Measurements from ENCODE around the gene SCAMP5. TPM values are rescaled to one million over a fixed set of nuclear protein-coding genes. Genes with fewer than 3 reads are reported as not detected.

Gene SCAMP5
- total and polyA plus RNA-seq, 2 of the 4 experiments (the other 2 are of a cell fraction) = 0.36 to 1.6 TPM

- peaks cover 8% of the 10 kb centered on the region; the same call in 1 of the 2 replicates for H3K4me1 ChIP-seq (ENCODE audit: control insufficient read depth, insufficient read depth, low read length)
- POLR2A ChIA-PET (ENCODE audit: unreplicated experiment) = no interaction called here
- H3K23ac ChIP-seq (ENCODE audit: low read depth, low read length) = no peak overlapping the region
- 19% methylated on average over 41 of the region's 88 CpGs; no CpG with 5 or more reads in 1 of the 2 experiments for WGBS, 2 experiments (ENCODE audit: extremely low coverage in 2 of 2, insufficient read length in 1 of 2)
- no peak overlapping the region for H3K14ac ChIP-seq (replicated peaks; ENCODE audit: low read depth, low read length)
- H2BK5ac ChIP-seq (ENCODE audit: low read depth, low read length, poor library complexity, severe bottlenecking) = no peak overlapping the region
- in situ Hi-C loops (cut with MboI; ENCODE audit: low sequenced_read_pairs) (no loop called here), dilution Hi-C loops (cut with HindIII; ENCODE audit: low sequenced_read_pairs, unreplicated experiment) (no loop called here), intact Hi-C loops (cut with micrococcal nuclease) (loop anchor here (2.0 to 10.0 kb wide), 2 partner anchors 249 to 581 kb away; no protein-coding TSS in a partner anchor)
- peak overlapping the region; percentile 36; the same call in 1 of the 2 replicates for H2AK5ac ChIP-seq (ENCODE audit: low read depth, low read length)
- no peak overlapping the region for H3K9ac ChIP-seq (ENCODE audit: low read depth, low read length)
- H4K91ac ChIP-seq (ENCODE audit: insufficient read depth, low read depth, low read length) = no peak overlapping the region
- H3K9me1 ChIP-seq (ENCODE audit: insufficient read depth, low read length) = no peaks in the 10 kb centered on the region
- H3K36me3 ChIP-seq (ENCODE audit: control insufficient read depth, insufficient read depth, low read length) = no peaks in the 10 kb centered on the region
- no peak overlapping the region for H3K18ac ChIP-seq (ENCODE audit: low read depth, low read length)
- peak overlapping the region; percentile 17 for H3K4me2 ChIP-seq (ENCODE audit: low read depth, low read length)
- H3K9me3 ChIP-seq (ENCODE audit: control insufficient read depth, insufficient read depth, low read length) = no peaks in the 10 kb centered on the region
- BruUV-seq (replicated peaks) = no TSS peak
- no peak overlapping the region for H4K5ac ChIP-seq (ENCODE audit: low read depth, low read length)
- H2AFZ ChIP-seq (replicated peaks; ENCODE audit: low read length, poor library complexity) = peak overlapping the region; percentile 92
- no peaks in the 10 kb centered on the region; the same call in 1 of the 2 replicates for H4K20me1 ChIP-seq (ENCODE audit: insufficient read depth, low read length)
- H3K27me3 ChIP-seq (ENCODE audit: control insufficient read depth, insufficient read depth, low read length) = peaks cover 41% of the 10 kb centered on the region
- TF ChIP-seq CHD1 (IDR thresholded peaks at IDR 0.05; ENCODE audit: low read depth, low read length) = no peak
- TF ChIP-seq BHLHE40 (IDR thresholded peaks at IDR 0.05; ENCODE audit: low read depth, low read length) = peak; percentile 79; the same call in 1 of the 2 replicates
- no peak for TF ChIP-seq RAD21 (IDR thresholded peaks at IDR 0.05; ENCODE audit: low read length)
- TF ChIP-seq, protein P1, sequence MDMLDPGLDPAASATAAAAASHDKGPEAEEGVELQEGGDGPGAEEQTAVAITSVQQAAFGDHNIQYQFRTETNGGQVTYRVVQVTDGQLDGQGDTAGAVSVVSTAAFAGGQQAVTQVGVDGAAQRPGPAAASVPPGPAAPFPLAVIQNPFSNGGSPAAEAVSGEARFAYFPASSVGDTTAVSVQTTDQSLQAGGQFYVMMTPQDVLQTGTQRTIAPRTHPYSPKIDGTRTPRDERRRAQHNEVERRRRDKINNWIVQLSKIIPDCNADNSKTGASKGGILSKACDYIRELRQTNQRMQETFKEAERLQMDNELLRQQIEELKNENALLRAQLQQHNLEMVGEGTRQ (IDR thresholded peaks at IDR 0.05; ENCODE audit: low read depth, low read length) = peak; percentile 83
- TF ChIP-seq, protein P2, sequence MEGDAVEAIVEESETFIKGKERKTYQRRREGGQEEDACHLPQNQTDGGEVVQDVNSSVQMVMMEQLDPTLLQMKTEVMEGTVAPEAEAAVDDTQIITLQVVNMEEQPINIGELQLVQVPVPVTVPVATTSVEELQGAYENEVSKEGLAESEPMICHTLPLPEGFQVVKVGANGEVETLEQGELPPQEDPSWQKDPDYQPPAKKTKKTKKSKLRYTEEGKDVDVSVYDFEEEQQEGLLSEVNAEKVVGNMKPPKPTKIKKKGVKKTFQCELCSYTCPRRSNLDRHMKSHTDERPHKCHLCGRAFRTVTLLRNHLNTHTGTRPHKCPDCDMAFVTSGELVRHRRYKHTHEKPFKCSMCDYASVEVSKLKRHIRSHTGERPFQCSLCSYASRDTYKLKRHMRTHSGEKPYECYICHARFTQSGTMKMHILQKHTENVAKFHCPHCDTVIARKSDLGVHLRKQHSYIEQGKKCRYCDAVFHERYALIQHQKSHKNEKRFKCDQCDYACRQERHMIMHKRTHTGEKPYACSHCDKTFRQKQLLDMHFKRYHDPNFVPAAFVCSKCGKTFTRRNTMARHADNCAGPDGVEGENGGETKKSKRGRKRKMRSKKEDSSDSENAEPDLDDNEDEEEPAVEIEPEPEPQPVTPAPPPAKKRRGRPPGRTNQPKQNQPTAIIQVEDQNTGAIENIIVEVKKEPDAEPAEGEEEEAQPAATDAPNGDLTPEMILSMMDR (conservative IDR thresholded peaks at IDR 0.05; ENCODE audit: low read depth, low read length) = peak; percentile 30; the same call in 1 of the 2 replicates
- no peak for TF ChIP-seq SMC3 (IDR thresholded peaks at IDR 0.05; ENCODE audit: low read depth, low read length)
- ATAC-seq (ENCODE audit: low read depth) (peak; percentile 5; the same call in 1 of the 2 replicates), DNase-seq (peak; percentile 26)
- CTCF ChIA-PET = interaction anchor here (1.5 kb wide), 1 partner anchor 39 kb away, joined by 3 read pairs; the partner anchor contains the start of gene SCAMP5
- no peak overlapping the region for H2BK120ac ChIP-seq (ENCODE audit: low read depth, low read length)
- no peak overlapping the region for H2BK15ac ChIP-seq (ENCODE audit: low read depth, low read length)
- H4K8ac ChIP-seq (ENCODE audit: low read depth in 2 of 2, low read length in 2 of 2) = no peak overlapping the region
- H3K56ac ChIP-seq (ENCODE audit: extremely low read depth, insufficient read depth, low read length) = no peak overlapping the region
- H3K27ac ChIP-seq (ENCODE audit: insufficient read depth, low read length) = no peak overlapping the region; the same call in 1 of the 2 replicates
- H2BK20ac ChIP-seq (ENCODE audit: low read depth, low read length) = no peak overlapping the region
- no peaks in the 10 kb centered on the region for H3K79me1 ChIP-seq (ENCODE audit: low read depth in 1 of 2, low read length in 2 of 2)
- H2AK9ac ChIP-seq (replicated peaks; ENCODE audit: low read depth, low read length, poor library complexity) = peak overlapping the region; percentile 78
- H3K4ac ChIP-seq (ENCODE audit: low read depth, low read length) = no peak overlapping the region
- peak overlapping the region; percentile 30 for H3K4me3 ChIP-seq (ENCODE audit: insufficient read depth, low read depth, low read length)
Observed at GRCh38 chr15:74955796-74956647, 39.3 kb upstream of the SCAMP5 start.
